ENCODE measurements around the gene AKAP10.
"Not testable (repeated sequence)": the region's sequence is repeated elsewhere in the genome, so short reads cannot be mapped to it uniquely, and the experiment has no call there.

Gene AKAP10

GRCh38 chr17:19977293-19978208, at the start of gene AKAP10:
TSS of gene AKAP10 (minus strand) at chr17:19977828. CDS start at chr17:19977679, 149 bp downstream.
- DNase-seq = peak; percentile 45

- DNase-seq = no peak
Observed at GRCh38 chr17:20026960-20027359, 49.3 kb upstream of the AKAP10 start.

- DNase-seq = no peak
Observed at GRCh38 chr17:20022701-20023100, 45.1 kb upstream of the AKAP10 start.

- DNase-seq = not testable (repeated sequence)
Observed at GRCh38 chr17:20016475-20016992, 38.9 kb upstream of the AKAP10 start.

- DNase-seq = no peak
Observed at GRCh38 chr17:20012017-20012536, 34.4 kb upstream of the AKAP10 start.

GRCh38 chr17:20010936-20011335, 33.3 kb upstream of the AKAP10 start:
- no peak for DNase-seq

GRCh38 chr17:20010099-20010863, 32.7 kb upstream of the AKAP10 start:
- DNase-seq = peak; percentile 18

GRCh38 chr17:20009302-20010098, 31.9 kb upstream of the AKAP10 start, which contains the start of gene SPECC1:
TSS of gene SPECC1 (plus strand) at chr17:20009359. CDS start at chr17:20096652, 87,293 bp downstream.
- DNase-seq = peak; percentile 35

- no peak for DNase-seq
Observed at GRCh38 chr17:20009052-20009301, 31.3 kb upstream of the AKAP10 start.

GRCh38 chr17:20008242-20009051, 30.8 kb upstream of the AKAP10 start:
- no peak for DNase-seq

- no peak for DNase-seq
Observed at GRCh38 chr17:19996502-19996901, 18.9 kb upstream of the AKAP10 start.

- no peak for DNase-seq
Observed at GRCh38 chr17:19996086-19996485, 18.5 kb upstream of the AKAP10 start.

- peak; percentile 73 for DNase-seq
Observed at GRCh38 chr17:19992803-19993713, 15.4 kb upstream of the AKAP10 start.

- DNase-seq = peak; percentile 0
Observed at GRCh38 chr17:19991252-19991885, 13.7 kb upstream of the AKAP10 start.

- no peak for DNase-seq
Observed at GRCh38 chr17:19987897-19988296, 10.3 kb upstream of the AKAP10 start.

- no peak for DNase-seq
Observed at GRCh38 chr17:19986941-19987861, 9.6 kb upstream of the AKAP10 start.

- no peak for DNase-seq
Observed at GRCh38 chr17:19979917-19980770, 2.5 kb upstream of the AKAP10 start.

- no peak for DNase-seq
Observed at GRCh38 chr17:19978805-19979211, 1.2 kb upstream of the AKAP10 start.

Data from DMS153 (cell line).